Measurements from ENCODE around the gene BAIAP2L1.
"Not testable (repeated sequence)": the region's sequence is repeated elsewhere in the genome, so short reads cannot be mapped to it uniquely, and the experiment has no call there.

Gene BAIAP2L1

DNA sequence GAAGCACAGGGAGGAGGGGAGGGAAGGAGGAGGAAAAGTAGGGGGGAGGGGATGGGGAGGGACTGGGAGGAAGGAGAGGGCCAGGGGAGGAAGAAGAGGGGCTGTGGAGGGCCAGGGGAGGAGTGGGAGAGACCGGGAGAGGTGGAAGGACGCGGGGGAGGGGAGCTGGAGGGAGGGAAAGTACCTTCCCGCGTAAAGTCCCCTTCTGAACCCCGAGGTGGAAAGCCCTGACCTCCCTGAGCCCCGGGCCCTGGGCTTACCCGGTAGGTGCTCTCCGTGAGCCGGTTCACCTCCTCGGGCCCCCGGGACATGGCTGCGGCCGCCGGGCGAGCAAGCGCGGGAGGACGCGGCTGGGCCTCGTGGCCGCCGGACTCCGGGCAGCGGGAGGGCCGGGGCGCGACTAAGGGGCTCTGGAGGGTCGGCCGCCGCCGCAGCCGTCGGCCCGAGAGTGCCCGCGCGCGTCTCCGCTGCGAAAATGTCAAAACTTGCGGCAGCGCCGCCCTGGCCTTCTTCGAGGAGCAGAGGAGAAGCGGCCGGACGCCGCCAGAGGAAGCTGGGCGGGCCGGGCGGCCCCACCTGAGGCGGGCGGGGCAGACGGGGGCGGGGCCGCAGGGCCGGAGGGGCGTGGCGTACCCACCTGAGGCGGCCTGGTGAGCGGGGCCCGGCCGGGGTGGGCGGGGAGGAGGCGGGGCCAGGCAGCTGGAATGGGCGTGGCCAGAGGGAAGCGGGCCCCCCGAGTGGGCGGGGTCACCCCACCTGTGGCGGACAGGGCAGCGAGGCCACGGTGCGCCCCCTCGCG lies at the start of gene BAIAP2L1:
TSS of gene BAIAP2L1 (minus strand) at position 549 of the 799 bp plus-strand sequence. CDS start at position 311, 238 bp downstream.
- DNase-seq: peak; percentile 86 to 89

- no peak for DNase-seq
These were observed 47.9 kb upstream of the BAIAP2L1 start for GRCh38 chr7:98448766-98449165.

- DNase-seq: not testable (repeated sequence)
These were observed 40.1 kb upstream of the BAIAP2L1 start for GRCh38 chr7:98440992-98441391.

DNA sequence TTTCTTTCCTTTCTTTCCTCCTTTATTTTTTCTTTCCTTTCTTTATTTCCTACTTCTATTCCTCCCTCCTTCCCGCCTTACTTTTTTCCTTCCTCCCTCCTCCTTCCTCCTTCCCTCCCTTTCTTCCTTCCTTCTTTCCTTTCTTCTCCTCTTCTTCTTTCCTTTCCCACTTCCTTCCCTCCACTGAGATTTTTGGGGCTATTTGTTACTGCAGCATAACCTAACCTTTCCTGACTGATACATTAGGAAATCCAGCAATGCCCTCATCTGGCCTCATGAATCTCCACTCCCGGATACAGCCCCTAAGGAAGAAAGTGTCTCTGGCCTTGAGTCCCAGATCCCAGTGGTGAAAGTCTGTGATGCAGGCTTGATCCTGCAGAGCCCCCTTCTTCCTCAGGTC lies 38.6 kb upstream of the BAIAP2L1 start:
- no peak for DNase-seq

DNA sequence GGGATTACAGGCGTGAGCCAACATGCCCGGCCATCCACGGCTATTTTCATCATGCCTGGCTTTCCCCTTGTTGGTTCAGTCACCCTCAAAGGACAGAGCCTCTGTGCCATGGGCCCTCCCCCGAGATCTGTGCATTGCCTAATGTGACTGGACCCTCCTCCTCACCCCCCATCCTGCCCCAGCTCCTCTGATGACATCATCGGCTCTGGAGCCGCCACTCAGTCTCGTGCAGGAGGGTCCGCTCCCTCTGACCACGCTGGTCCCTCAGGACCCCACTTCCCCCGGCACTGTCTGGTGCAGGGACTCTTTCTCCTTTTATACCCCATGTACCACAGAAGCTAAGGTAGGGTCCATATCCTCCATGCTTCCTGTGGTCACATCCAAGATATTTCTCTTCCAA lies 33.2 kb upstream of the BAIAP2L1 start:
- no peak for DNase-seq

DNA sequence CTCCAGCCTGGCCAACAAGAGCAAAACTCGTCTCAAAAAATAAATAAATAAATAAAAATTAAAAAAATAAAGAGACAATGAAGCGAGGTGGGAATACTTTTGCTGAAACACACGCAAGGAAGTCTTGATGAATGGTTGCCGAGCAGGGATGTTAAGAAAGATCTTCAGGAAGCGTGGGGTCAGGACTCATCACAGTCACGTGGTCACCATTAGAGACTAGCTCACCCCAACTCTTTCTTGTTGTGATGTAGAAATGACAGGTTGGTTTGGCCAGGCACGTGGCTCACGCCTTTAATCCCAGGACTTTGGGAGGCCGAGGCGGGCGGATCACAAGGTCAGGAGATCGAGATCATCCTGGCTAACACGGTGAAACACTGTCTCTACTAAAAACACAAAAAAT lies 28.9 kb upstream of the BAIAP2L1 start:
- no peak for DNase-seq

GRCh38 chr7:98423043-98423442 lies 22.2 kb upstream of the BAIAP2L1 start:
- DNase-seq: no peak

- peak; percentile 47 to 51 for DNase-seq
These were observed 20.2 kb upstream of the BAIAP2L1 start for GRCh38 chr7:98420966-98421612.

- DNase-seq: not testable (repeated sequence)
These were observed 19.1 kb upstream of the BAIAP2L1 start for GRCh38 chr7:98419988-98420387.

DNA sequence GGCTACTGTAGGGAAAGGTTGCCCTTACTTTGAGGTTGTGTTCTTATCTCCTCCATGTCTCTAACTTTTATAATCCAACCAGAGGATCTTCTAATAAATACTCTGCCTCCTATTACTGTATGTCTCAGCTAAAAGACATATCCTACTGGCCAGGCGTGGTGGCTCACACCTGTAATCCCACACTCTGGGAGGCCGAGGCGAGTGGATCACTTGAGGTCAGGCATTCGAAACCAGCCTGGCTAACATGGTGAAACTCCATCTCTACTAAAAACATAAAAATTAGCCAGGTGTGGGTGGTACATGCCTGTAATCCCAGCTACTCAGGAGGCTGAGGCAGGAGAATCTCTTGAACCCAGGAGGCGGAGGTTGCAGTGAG lies 18.4 kb upstream of the BAIAP2L1 start:
- not testable (repeated sequence) for DNase-seq

GRCh38 chr7:98418636-98419315 lies 17.9 kb upstream of the BAIAP2L1 start:
- DNase-seq: peak in 1 of 2 donors; percentile 3

DNA sequence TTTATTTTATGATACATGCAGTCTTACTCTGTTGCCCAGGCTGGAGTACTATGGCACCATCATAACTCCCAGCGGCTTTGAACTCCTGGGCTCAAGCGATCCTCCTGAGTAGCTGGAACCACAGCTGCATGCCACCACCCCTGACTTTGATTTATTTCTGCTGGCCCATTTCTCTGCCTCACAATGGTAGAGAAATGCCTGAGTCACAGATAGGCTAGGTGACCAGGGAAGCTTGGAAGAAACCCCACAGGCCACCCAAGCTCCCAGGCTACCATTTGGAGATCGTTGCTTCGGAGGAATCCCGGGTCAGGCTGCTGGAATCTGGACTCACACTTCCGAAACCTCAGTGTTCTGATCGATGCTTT lies 17.4 kb upstream of the BAIAP2L1 start:
- DNase-seq: no peak

DNA sequence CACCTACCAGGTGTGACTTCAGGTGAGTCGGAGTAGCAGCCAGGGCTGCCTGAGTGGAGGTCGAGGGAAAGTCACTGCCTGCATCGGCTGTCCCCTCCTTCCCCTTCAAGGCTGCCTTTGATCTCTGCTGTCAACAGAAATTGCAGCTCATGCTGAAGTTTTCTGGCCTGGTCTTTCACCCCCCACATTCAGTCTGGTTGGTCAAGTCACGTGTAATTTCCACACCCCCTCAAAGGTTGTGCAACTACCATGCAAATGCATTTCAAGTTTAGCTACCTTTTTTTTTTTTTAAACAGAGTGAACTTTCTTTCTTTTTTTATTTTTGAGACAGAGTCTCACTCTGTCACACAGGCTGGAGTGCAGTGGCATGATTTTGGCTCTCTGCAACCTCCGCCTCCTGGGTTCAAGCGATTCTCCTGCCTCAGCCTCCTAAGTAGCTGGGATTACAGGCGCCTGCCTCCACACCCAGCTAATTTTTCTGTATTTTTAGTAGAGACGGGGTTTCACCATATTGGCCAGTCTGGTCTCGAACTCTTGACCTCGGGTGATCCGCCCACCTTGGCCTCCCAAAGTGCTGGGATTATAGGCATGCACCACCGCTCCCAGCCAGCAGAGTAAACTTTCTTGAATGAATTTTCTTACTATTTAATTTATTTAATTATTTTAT lies 16.8 kb upstream of the BAIAP2L1 start:
- DNase-seq: not testable (repeated sequence)

- no peak for DNase-seq
These were observed 13.5 kb upstream of the BAIAP2L1 start for GRCh38 chr7:98414205-98414900.

GRCh38 chr7:98413655-98414054 lies 12.8 kb upstream of the BAIAP2L1 start:
- not testable (repeated sequence) for DNase-seq

- DNase-seq: no peak
These were observed 9.0 kb upstream of the BAIAP2L1 start for GRCh38 chr7:98409843-98410242.

GRCh38 chr7:98408146-98408545 lies 7.3 kb upstream of the BAIAP2L1 start:
- not testable (repeated sequence) for DNase-seq

- DNase-seq: no peak
These were observed 5.9 kb upstream of the BAIAP2L1 start for GRCh38 chr7:98406827-98407226.

GRCh38 chr7:98404840-98405239 lies 4.0 kb upstream of the BAIAP2L1 start:
- no peak for DNase-seq

- no peak for DNase-seq
These were observed 874 bp downstream of the BAIAP2L1 start for GRCh38 chr7:98399890-98400541.

DNA sequence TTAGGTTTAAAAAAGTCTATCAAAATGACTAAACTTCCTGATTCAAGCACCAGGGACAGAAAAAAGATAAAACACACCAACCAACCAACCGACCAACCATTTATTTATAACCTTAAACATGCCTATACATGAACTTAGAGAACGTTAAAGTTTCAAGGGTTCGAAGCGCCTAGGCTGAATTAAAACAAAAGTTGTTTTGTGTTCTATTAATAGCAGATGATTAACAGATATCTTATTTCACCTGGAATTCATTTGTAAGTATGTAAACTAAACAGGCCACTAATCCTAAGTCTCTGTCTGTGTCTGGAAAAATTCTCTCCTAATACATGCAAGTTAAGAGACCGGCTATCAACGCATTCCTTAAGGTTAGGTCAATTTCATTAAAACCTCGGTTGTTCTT lies 1.4 kb downstream of the BAIAP2L1 start:
- DNase-seq: no peak
